Measurements from ENCODE around the gene DPP4.

The DPP4 gene

GRCh38 chr2:162073888-162074631 lies at the start of gene DPP4:
Gene DPP4 (minus strand): TSS chr2:162074215. CDS start chr2:162073981, 234 bp downstream.
- no peak for DNase-seq

GRCh38 chr2:162118166-162119031 lies 44.4 kb upstream of the DPP4 start:
- DNase-seq = no peak

GRCh38 chr2:162116352-162116751 lies 42.3 kb upstream of the DPP4 start:
- DNase-seq = no peak

- no peak for DNase-seq
Observed at GRCh38 chr2:162115076-162115475, 41.1 kb upstream of the DPP4 start.

GRCh38 chr2:162114271-162114670 lies 40.3 kb upstream of the DPP4 start:
- DNase-seq = no peak

- DNase-seq = no peak
Observed at GRCh38 chr2:162113776-162114168, 39.8 kb upstream of the DPP4 start.

- DNase-seq = no peak
Observed at GRCh38 chr2:162113088-162113775, 39.2 kb upstream of the DPP4 start.

GRCh38 chr2:162111958-162112850 lies 38.2 kb upstream of the DPP4 start:
- DNase-seq = no peak

- no peak for DNase-seq
Observed at GRCh38 chr2:162107361-162107901, 33.4 kb upstream of the DPP4 start.

- no peak for DNase-seq
Observed at GRCh38 chr2:162106746-162107145, 32.7 kb upstream of the DPP4 start.

- DNase-seq = no peak
Observed at GRCh38 chr2:162106146-162106551, 32.1 kb upstream of the DPP4 start.

GRCh38 chr2:162103443-162104009 lies 29.5 kb upstream of the DPP4 start:
- DNase-seq = no peak

GRCh38 chr2:162100579-162100978 lies 26.6 kb upstream of the DPP4 start:
- no peak for DNase-seq

GRCh38 chr2:162099836-162100235 lies 25.8 kb upstream of the DPP4 start:
- no peak for DNase-seq

- no peak for DNase-seq
Observed at GRCh38 chr2:162092658-162093556, 18.9 kb upstream of the DPP4 start.

GRCh38 chr2:162092008-162092390 lies 18.0 kb upstream of the DPP4 start:
- no peak for DNase-seq

GRCh38 chr2:162091325-162092007 lies 17.5 kb upstream of the DPP4 start:
- DNase-seq = no peak

- no peak for DNase-seq
Observed at GRCh38 chr2:162090109-162090508, 16.1 kb upstream of the DPP4 start.

- no peak for DNase-seq
Observed at GRCh38 chr2:162086904-162087303, 12.9 kb upstream of the DPP4 start.

Measured in NCI-H2081 treated with DMSO at 0.1 percent for 48 hours (cell line).